HG03432 (cell line): ENCODE measurements around the gene FAM161A.
A peak's percentile ranks its signal among the peaks of the same experiment; 100 is the strongest.

ENCODE experiments used
- ATAC-seq: cut with Tn5 transposase; IDR thresholded peaks from one replicate; pipeline ENCODE4 v1.9.1; 2021; ENCODE audit warnings: mild to moderate bottlenecking, moderate library complexity; ENCODE audit not compliant: unreplicated experiment

FAM161A gene

DNA sequence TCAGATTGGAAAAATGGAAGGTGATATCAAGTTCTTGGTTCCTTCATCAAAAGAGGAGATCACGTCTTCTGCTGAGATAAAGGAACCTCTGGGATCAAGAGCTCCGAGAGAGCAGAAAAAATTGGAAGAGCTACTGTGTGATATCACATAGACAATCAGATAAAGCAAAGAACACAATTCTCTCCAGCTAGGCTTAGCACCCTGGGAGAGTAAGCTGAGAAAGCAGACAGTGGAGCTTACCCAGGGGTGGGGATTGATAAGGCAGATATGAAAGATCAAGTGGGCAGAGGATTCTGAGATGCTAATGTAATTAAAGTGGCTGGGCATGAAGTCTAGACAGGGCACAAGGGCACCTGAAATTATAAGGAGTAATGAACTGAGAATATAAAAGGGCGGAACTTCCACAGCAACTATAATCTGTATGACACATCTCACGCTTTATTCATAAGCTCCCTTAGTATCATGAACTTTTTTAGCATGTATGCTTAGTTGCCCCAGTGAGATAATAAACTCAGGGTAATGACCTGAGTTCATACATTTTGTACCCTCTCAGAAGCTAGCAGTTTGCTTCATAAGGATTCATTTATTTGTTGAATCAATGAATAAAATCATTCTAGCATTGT, 65.8 kb downstream of the FAM161A start:
- no peak for ATAC-seq

DNA sequence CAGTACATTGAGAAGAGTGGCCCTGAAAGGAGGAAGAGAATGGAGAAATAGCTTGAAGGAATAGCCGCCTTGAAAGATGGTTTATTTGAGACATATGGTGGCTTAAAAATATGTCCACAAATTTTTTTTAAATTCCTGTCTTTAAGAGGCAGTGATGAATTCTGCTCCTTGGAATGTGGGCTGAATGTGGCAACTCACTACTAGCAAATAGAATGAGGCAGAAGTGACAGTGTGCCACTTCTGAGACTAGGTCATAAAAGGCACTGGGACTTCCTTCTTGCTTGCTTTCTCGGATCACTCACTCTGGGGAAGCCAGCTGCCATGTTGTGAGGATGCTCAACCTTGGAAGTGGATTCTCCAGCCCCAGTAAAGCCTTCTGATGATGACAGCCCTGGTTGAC, 67.0 kb downstream of the FAM161A start:
- no peak for ATAC-seq

DNA sequence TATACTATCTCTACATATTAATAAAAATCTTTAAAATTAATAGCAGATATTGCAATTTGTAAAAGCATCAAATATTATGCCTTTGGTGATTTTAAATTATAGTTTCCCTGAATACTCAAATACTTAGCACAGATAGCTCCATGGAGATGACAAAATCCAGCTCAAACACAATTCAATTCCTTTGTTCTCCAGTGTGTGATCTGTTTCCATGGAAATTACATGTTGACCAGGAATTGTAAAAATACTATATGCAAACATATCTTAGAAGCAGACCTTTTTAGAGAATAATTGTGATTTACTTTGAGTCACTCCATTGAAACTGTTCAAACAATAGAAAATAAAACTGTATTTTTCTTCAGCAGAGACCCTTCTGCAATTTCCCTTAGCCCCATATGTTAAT, 68.3 kb downstream of the FAM161A start:
- no peak for ATAC-seq

DNA sequence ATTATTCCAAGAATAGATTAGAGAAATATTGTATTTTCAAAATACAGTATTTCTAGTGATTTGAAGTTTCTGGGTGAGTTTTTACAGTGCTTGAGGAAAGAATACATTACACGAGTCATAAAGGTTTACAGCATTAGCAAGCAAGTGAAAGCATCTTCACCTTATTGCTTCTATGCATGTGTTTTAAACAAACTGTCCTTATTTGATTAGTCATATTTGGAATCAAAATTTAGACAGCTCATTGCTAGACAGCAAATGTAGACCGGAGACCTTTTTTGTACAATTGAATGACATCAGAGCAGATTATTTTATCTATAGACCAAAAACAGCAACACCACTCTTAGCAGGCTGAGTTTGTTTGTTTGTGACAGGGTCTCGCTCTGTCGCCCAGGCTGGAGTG, 69.2 kb downstream of the FAM161A start:
- no peak for ATAC-seq

DNA sequence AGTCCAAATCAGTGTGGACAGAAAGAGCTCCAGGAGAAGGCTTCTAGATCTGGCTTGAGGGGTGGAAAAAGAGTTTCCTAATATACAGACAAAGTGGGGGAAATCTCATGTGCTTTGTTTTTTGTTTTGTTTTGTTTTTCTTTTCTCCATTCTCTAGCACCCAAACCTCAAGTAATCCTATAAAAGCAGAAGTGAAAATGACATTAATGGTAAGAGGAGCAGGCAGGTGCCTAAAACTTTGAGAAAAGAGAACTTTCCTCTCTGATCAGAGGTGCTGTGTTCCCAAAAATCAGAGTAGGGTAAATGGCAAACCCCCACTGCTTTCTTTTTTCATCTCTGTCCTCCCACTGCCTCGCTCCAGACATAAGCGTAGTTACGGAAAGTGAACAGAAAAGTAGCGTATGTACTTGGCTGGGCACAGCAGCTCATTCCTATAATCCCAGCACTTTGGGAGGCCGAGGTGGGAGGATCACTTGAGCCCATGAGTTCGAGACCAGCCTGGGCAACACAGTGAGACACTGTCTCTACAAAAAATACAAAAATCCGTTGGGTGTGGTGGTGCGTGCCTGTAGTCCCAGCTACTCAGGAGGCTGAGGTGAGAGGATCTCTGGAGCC, 77.8 kb downstream of the FAM161A start:
- ATAC-seq: peak; percentile 90
